Gastrocnemius medialis (tissue), 4 donors: ENCODE data around the gene PPP2R5C.

Source experiments
- POLR2A ChIP-seq, 2 donors: fragments of 450-650 bp; IDR thresholded peaks; one replicate each; pipeline ENCODE4 v1.6.1; 2017; ENCODE audit warnings: antibody characterized with exemption in 2 of 2, mild to moderate bottlenecking in 2 of 2, moderate library complexity in 2 of 2
- TF ChIP-seq, protein P1 (sequence below), 5 experiments: fragments of 450-650 bp in 3 of 5; fragments of 200-600 bp in 2 of 5; sonication (generic) in 2 of 5; IDR thresholded peaks in 4 of 5; conservative IDR thresholded peaks in 1 of 5; 1 replicate in 4 of 5; 2 replicates in 1 of 5; pipeline ENCODE4 v1.5.1; 2016 to 2019; ENCODE audit warnings: antibody characterized with exemption in 5 of 5, mild to moderate bottlenecking in 3 of 5, moderate library complexity in 3 of 5

DNA sequence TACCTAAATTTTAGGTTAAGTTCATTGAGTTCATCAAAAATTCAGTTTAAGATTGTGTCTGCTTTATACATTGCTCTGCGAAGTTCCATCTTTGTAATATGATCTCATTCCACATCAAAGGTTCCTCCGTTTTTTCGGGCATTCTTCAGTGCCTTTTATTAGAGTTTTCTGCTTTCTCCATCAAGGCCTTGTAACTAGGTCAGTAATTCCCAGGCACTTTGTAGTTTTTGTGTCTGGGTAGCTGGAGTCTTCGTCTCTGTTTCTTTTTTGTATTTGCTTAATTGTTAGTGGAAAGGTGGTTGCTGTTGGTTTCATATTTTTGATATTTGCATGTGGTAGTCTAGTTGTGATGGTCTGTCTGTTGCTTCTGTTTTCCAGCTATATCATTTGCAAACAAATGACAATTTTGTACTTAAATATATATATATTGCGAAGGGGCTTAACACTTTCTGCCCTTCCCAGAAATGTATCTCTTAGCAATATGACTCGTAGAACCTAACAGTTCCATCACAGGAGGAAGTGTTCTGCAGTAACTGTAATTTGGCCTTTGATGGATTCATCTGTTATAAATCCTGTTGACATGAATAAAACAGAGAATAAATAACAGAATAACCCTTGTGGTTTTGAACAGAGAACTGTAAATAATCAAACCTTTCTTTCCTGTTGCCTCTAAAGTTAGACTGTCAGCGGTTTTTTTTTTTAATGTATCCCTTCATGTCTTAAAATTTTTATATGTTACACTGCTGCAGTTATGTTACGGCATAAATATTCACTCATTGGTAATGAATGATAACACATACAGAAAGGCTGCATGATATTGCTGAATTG is 114.4 kb downstream of the PPP2R5C start:
- no peak for TF ChIP-seq POLR2A (IDR thresholded peaks at IDR 0.05)
- TF ChIP-seq, protein P1, sequence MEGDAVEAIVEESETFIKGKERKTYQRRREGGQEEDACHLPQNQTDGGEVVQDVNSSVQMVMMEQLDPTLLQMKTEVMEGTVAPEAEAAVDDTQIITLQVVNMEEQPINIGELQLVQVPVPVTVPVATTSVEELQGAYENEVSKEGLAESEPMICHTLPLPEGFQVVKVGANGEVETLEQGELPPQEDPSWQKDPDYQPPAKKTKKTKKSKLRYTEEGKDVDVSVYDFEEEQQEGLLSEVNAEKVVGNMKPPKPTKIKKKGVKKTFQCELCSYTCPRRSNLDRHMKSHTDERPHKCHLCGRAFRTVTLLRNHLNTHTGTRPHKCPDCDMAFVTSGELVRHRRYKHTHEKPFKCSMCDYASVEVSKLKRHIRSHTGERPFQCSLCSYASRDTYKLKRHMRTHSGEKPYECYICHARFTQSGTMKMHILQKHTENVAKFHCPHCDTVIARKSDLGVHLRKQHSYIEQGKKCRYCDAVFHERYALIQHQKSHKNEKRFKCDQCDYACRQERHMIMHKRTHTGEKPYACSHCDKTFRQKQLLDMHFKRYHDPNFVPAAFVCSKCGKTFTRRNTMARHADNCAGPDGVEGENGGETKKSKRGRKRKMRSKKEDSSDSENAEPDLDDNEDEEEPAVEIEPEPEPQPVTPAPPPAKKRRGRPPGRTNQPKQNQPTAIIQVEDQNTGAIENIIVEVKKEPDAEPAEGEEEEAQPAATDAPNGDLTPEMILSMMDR (IDR thresholded peaks at IDR 0.05 in 4 of 5, conservative IDR thresholded peaks at IDR 0.05 in 1 of 5), result no peak
